Nephron (organoid): ENCODE measurements around the gene CDH4.

ENCODE experiments used
- H3K27ac Mint-ChIP-seq, 3 experiments: 2 replicates each; pipeline ENCODE4 v1.8.0; 2020; ENCODE audit warnings: mixed read lengths in 3 of 3, mild to moderate bottlenecking in 2 of 3, moderate library complexity in 1 of 3
- H3K27me3 Mint-ChIP-seq: 2 replicates; pipeline ENCODE4 v1.8.0; 2021; ENCODE audit warnings: low read depth, mild to moderate bottlenecking, moderate library complexity, mixed read lengths
- H3K36me3 Mint-ChIP-seq: 2 replicates; pipeline ENCODE4 v1.8.0; 2020; ENCODE audit warnings: low read depth, mixed read lengths
- H3K4me1 Mint-ChIP-seq: 2 replicates; pipeline ENCODE4 v1.8.0; 2020; ENCODE audit warnings: mixed read lengths
- H3K4me3 Mint-ChIP-seq, 3 experiments: 2 replicates each; pipeline ENCODE4 v1.8.0; 2020; ENCODE audit warnings: mild to moderate bottlenecking in 3 of 3, mixed read lengths in 3 of 3, moderate library complexity in 2 of 3
- H3K9me3 Mint-ChIP-seq: 2 replicates; pipeline ENCODE4 v1.8.0; 2020; ENCODE audit warnings: mixed read lengths
- TF ChIP-seq, protein P1 (sequence below), 3 experiments: fragments of 200-600 bp; sonication (generic); IDR thresholded peaks; one replicate each; pipeline ENCODE4 v1.5.0; 2021; ENCODE audit warnings: antibody characterized with exemption in 3 of 3; ENCODE audit not compliant: unreplicated experiment in 3 of 3

Gene CDH4

DNA sequence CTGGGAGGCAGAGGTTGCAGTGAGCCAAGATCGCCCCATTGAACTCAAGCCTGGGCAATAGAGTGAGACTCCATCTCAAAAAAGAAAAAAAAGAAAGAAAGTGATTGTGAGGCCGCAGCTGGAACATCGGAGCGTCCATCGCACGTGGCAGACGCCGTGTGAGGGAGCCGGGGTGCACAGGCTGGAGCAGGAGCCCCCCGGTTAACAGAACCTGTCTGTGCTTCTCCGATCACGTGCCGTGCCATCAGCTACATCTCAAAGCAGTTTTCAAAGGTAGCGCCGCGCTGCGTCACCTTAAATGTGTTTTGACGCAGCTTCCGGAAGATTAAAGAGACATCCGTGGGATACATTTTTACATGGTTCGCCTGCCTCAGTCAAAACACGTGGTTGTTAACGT is 674.7 kb downstream of the CDH4 start:
- peaks cover 2% of the 10 kb centered on the region for H3K9me3 Mint-ChIP-seq
- H3K27ac Mint-ChIP-seq: no peak overlapping the region
- H3K27me3 Mint-ChIP-seq: no peaks in the 10 kb centered on the region
- H3K4me1 Mint-ChIP-seq: no peaks in the 10 kb centered on the region
- TF ChIP-seq, protein P1, sequence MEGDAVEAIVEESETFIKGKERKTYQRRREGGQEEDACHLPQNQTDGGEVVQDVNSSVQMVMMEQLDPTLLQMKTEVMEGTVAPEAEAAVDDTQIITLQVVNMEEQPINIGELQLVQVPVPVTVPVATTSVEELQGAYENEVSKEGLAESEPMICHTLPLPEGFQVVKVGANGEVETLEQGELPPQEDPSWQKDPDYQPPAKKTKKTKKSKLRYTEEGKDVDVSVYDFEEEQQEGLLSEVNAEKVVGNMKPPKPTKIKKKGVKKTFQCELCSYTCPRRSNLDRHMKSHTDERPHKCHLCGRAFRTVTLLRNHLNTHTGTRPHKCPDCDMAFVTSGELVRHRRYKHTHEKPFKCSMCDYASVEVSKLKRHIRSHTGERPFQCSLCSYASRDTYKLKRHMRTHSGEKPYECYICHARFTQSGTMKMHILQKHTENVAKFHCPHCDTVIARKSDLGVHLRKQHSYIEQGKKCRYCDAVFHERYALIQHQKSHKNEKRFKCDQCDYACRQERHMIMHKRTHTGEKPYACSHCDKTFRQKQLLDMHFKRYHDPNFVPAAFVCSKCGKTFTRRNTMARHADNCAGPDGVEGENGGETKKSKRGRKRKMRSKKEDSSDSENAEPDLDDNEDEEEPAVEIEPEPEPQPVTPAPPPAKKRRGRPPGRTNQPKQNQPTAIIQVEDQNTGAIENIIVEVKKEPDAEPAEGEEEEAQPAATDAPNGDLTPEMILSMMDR (IDR thresholded peaks at IDR 0.05; ENCODE audit: unreplicated experiment in 3 of 3): no peak
- no peak overlapping the region for H3K4me3 Mint-ChIP-seq
- H3K36me3 Mint-ChIP-seq: no peaks in the 10 kb centered on the region

DNA sequence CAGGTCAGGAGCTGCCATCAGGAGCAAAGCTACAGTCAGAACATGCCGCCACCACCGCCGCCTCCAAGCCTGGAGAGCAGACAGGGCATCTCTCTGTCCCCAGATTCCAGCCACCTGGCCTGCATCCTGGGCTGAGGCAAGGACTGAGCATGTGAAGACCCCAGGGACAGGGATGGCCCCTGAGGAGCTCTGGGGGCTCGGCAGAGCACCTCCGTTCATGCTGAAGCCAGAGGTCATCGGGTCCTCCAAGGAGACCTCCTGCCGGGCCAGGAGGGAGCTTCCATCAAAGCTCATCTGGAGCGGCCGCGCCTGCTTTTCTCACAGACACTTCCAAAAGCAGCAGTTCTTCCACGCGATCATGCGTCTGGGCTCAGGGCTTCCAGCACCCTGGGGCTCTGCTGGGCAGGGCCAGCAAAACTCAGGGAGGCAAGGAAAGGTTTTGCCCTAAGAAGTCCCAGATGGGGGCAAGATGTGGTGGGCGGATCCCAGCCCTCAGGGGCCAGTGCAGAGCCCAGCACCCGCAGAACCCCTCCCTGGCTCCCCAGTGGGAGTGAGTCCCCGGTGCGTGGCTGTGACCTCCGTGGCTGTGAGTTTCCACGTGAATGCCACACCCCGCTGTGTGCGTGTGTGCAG is 675.2 kb downstream of the CDH4 start:
- Mint-ChIP-seq H3K4me1 (no peaks in the 10 kb centered on the region), H3K9me3 (no peaks in the 10 kb centered on the region), H3K4me3 (no peak overlapping the region), H3K27me3 (peaks cover 4% of the 10 kb centered on the region), H3K36me3 (no peaks in the 10 kb centered on the region), H3K27ac (no peak overlapping the region)
- TF ChIP-seq, protein P1 (IDR thresholded peaks at IDR 0.05; ENCODE audit: unreplicated experiment in 3 of 3): no peak

DNA sequence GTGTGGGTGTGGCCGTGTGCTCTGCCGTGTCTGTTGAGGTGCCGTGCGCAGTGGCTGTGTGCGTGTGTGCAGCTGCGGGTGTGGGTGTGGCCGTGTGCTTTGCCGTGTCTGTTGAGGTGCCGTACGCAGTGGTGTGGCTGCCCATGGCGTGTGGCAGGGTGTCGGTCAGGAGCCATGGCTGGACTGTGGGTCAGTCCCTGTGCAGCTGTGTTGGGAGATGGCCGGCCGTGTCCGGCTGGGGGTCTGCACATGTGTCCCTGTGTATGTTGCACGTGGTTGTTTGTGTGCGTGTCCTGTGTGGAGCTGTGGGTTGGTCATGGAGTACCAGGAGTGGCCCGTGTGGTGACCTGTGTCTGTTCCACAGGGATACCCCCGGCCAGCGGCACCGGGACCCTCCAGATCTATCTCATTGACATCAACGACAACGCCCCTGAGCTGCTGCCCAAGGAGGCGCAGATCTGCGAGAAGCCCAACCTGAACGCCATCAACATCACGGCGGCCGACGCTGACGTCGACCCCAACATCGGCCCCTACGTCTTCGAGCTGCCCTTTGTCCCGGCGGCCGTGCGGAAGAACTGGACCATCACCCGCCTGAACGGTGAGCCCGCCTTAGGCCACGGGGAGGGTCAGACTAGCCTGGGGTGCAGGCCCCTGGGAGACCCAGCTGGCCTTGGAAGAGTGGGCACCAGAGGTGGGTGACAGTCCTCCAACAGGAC is 675.9 kb downstream of the CDH4 start:
- H3K27me3 Mint-ChIP-seq: peaks cover 8% of the 10 kb centered on the region
- H3K36me3 Mint-ChIP-seq: no peaks in the 10 kb centered on the region
- TF ChIP-seq, protein P1 (IDR thresholded peaks at IDR 0.05; ENCODE audit: unreplicated experiment in 3 of 3): no peak

DNA sequence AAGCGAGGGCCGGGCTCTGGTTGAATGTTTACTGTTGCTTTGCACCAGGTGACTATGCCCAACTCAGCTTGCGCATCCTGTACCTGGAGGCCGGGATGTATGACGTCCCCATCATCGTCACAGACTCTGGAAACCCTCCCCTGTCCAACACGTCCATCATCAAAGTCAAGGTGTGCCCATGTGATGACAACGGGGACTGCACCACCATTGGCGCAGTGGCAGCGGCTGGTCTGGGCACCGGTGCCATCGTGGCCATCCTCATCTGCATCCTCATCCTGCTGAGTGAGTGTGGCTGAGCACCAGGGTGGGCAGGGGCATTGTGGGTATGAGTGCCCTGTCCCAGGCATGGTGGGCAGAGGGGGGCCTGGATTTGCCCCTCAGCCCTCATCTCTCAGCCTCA is 677.5 kb downstream of the CDH4 start:
- Mint-ChIP-seq H3K9me3 (no peaks in the 10 kb centered on the region), H3K36me3 (no peaks in the 10 kb centered on the region)
- TF ChIP-seq, protein P1 (IDR thresholded peaks at IDR 0.05; ENCODE audit: unreplicated experiment in 3 of 3): no peak

More for the DNA sequence above, 675.9 kb downstream of the CDH4 start:
- H3K9me3 Mint-ChIP-seq: no peaks in the 10 kb centered on the region
- no peak overlapping the region for H3K27ac Mint-ChIP-seq
- H3K4me1 Mint-ChIP-seq: no peaks in the 10 kb centered on the region
- no peak overlapping the region for H3K4me3 Mint-ChIP-seq

DNA sequence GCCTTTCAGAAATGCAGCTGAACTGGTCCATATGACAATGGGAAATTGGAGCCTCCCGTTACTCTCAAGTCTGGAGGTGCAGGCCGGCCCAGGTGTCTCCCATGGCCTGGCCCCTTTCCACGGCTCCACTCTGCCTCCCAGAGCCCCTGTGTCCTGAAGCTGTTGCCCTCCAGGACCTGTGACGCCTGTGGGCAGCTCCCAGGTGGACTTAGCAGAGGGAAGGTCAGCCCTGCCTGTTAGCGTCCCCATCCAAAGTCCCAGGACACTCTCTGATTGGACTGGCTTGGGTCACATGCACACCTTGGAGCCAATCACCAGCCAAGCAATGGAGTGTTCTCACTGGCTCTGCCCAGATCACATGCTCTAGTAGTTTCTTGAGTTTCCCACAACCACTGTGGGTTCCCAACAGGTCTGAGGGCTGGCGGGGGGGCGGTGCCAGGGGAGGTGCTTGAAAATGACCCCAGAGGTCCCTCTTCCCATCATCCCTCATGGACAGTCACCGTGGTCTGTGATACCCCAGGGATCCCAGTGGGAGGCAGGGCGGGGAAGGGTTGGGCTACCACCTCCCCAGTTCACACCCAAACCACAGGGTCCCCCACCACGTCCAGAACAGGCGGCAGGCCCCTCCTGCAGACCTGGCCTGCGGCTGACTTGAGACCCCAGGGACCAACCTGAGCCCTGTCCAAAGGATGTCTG is 678.1 kb downstream of the CDH4 start:
- Mint-ChIP-seq H3K27ac (no peak overlapping the region), H3K9me3 (no peaks in the 10 kb centered on the region), H3K36me3 (no peaks in the 10 kb centered on the region), H3K4me1 (no peaks in the 10 kb centered on the region), H3K27me3 (peaks cover 8% of the 10 kb centered on the region), H3K4me3 (no peak overlapping the region)
- TF ChIP-seq, protein P1 (IDR thresholded peaks at IDR 0.05; ENCODE audit: unreplicated experiment in 3 of 3): no peak

More for the DNA sequence above, 677.5 kb downstream of the CDH4 start:
- H3K27me3 Mint-ChIP-seq: peaks cover 8% of the 10 kb centered on the region
- H3K4me3 Mint-ChIP-seq: no peak overlapping the region
- H3K27ac Mint-ChIP-seq: no peak overlapping the region
- H3K4me1 Mint-ChIP-seq: no peaks in the 10 kb centered on the region
